HepG2 (cell line): ENCODE results near the gene WDR82. TPM values are rescaled to one million over a fixed set of nuclear protein-coding genes. Genes with fewer than 3 reads are reported as not detected.

ENCODE experiments used
- ARNT ChIP-seq: fragments of 450-650 bp; IDR thresholded peaks from 2 replicates; pipeline ENCODE4 v1.6.1; 2017
- ATAD3A ChIP-seq: sonication (generic); formaldehyde crosslinking; IDR thresholded peaks from 2 replicates; pipeline ENCODE4 v1.4.0; 2020; ENCODE audit warnings: missing genetic modification reagents
- GATAD1 ChIP-seq: IDR thresholded peaks from 2 replicates; pipeline ENCODE4 v1.6.1; 2016; ENCODE audit warnings: missing genetic modification reagents, missing compliant biosample characterization
- HOXA3 ChIP-seq: sonication (generic); formaldehyde crosslinking; IDR thresholded peaks from 2 replicates; pipeline ENCODE4 v1.5.0; 2020; ENCODE audit warnings: missing genetic modification reagents
- KMT2B ChIP-seq: IDR thresholded peaks from 2 replicates; pipeline ENCODE4 v1.6.1; 2016; ENCODE audit warnings: missing genetic modification reagents, missing compliant biosample characterization
- MED13 ChIP-seq: sonication (generic); formaldehyde crosslinking; IDR thresholded peaks from 2 replicates; pipeline ENCODE4 v1.5.0; 2020; ENCODE audit warnings: missing genetic modification reagents
- MIER2 ChIP-seq: IDR thresholded peaks from 2 replicates; pipeline ENCODE4 v1.6.1; 2016; ENCODE audit warnings: missing biosample characterization, missing genetic modification reagents
- MIXL1 ChIP-seq: IDR thresholded peaks from 2 replicates; pipeline ENCODE4 v1.6.1; 2016
- NFE2L2 ChIP-seq: fragments of 150-350 bp; IDR thresholded peaks from 2 replicates; pipeline ENCODE4 v1.6.1; 2014; ENCODE audit warnings: low read length
- NKX3-1 ChIP-seq: sonication (generic); formaldehyde crosslinking; IDR thresholded peaks from 2 replicates; pipeline ENCODE4 v1.5.0; 2020; ENCODE audit warnings: missing genetic modification reagents
- RBFOX2 ChIP-seq: fragments of 200-400 bp; formaldehyde crosslinking; IDR thresholded peaks from 2 replicates; pipeline ENCODE4 v1.6.1; 2017; ENCODE audit warnings: low read depth, mild to moderate bottlenecking, low read length
- SNAI1 ChIP-seq: sonication (generic); formaldehyde crosslinking; IDR thresholded peaks from 2 replicates; pipeline ENCODE4 v1.5.0; 2020; ENCODE audit warnings: mild to moderate bottlenecking, missing genetic modification reagents, borderline replicate concordance
- STAG1 ChIP-seq: sonication (generic); formaldehyde crosslinking; IDR thresholded peaks from 2 replicates; pipeline ENCODE4 v1.4.0; 2020; ENCODE audit warnings: missing genetic modification reagents
- TCF7 ChIP-seq: sonication (generic); IDR thresholded peaks from 2 replicates; pipeline ENCODE4 v1.6.1; 2016; ENCODE audit warnings: antibody characterized with exemption, low read depth
- TEF ChIP-seq: sonication (generic); formaldehyde crosslinking; IDR thresholded peaks from 2 replicates; pipeline ENCODE4 v1.5.0; 2020; ENCODE audit warnings: missing genetic modification reagents
- TGIF2 ChIP-seq: IDR thresholded peaks from 2 replicates; pipeline ENCODE4 v1.6.1; 2016; ENCODE audit warnings: control low read depth, missing compliant biosample characterization
- ZBTB38 ChIP-seq: sonication (generic); formaldehyde crosslinking; IDR thresholded peaks from 2 replicates; pipeline ENCODE4 v1.5.1; 2020; ENCODE audit warnings: mild to moderate bottlenecking, missing genetic modification reagents
- ZFX ChIP-seq: sonication (generic); formaldehyde crosslinking; IDR thresholded peaks from 2 replicates; pipeline ENCODE4 v1.4.0; 2020; ENCODE audit warnings: mild to moderate bottlenecking, low read depth, missing genetic modification reagents, moderate library complexity
- ZNF18 ChIP-seq: sonication (generic); formaldehyde crosslinking; IDR thresholded peaks from 2 replicates; pipeline ENCODE4 v1.8.0; 2022; ENCODE audit warnings: mild to moderate bottlenecking, missing genetic modification reagents; ENCODE audit not compliant: insufficient replicate concordance
- ZNF224 ChIP-seq: sonication (generic); formaldehyde crosslinking; IDR thresholded peaks from 2 replicates; pipeline ENCODE4 v1.5.0; 2020; ENCODE audit warnings: mild to moderate bottlenecking, missing genetic modification reagents
- ZNF30 ChIP-seq: sonication (generic); formaldehyde crosslinking; IDR thresholded peaks from 2 replicates; pipeline ENCODE4 v1.5.0; 2020; ENCODE audit warnings: mild to moderate bottlenecking, missing genetic modification reagents
- ZNF503 ChIP-seq: sonication (generic); formaldehyde crosslinking; IDR thresholded peaks from 2 replicates; pipeline ENCODE4 v1.4.0; 2020; ENCODE audit warnings: missing genetic modification reagents
- ZNF605 ChIP-seq: sonication (generic); formaldehyde crosslinking; IDR thresholded peaks from 2 replicates; pipeline ENCODE4 v1.8.0; 2022; ENCODE audit warnings: mild to moderate bottlenecking, missing genetic modification reagents
- ZNF7 ChIP-seq: IDR thresholded peaks from 2 replicates; pipeline ENCODE4 v1.6.1; 2016; ENCODE audit warnings: missing biosample characterization, missing genetic modification reagents
- ZSCAN29 ChIP-seq: sonication (generic); formaldehyde crosslinking; conservative IDR thresholded peaks from 2 replicates; pipeline ENCODE4 v1.4.0; 2020; ENCODE audit warnings: mild to moderate bottlenecking, missing genetic modification reagents
- polyA plus RNA-seq, 8 experiments: library from polyadenylated mRNA; depleted of rRNA in 3 of 8; stranded (reverse) in 7 of 8; unstranded in 1 of 8; fragments of >200 nt; fragmentation: Illumina TruSeq in 4 of 8; extraction: Trizol in 4 of 8; gene quantifications; 2 replicates each; pipeline versions ENCODE4 v1.2.1 to v1.2.3, GENCODE V29; 2011 to 2016; ENCODE audit warnings: low read depth in 4 of 8, missing spikeins in 1 of 8, mixed read lengths in 1 of 8; ENCODE audit not compliant: insufficient read depth in 1 of 8
- total RNA-seq, 5 experiments: library from RNA; depleted of rRNA; stranded (reverse); fragments of >200 nt; fragmentation: Illumina TruSeq; extraction: Trizol; gene quantifications; 2 replicates each; pipeline ENCODE4 v1.2.3, GENCODE V29; 2016; ENCODE audit warnings: low read depth in 1 of 5
- TF ChIP-seq, protein P1 (sequence below): sonication (generic); formaldehyde crosslinking; IDR thresholded peaks from 2 replicates; pipeline ENCODE4 v1.5.0; 2020; ENCODE audit warnings: missing genetic modification reagents
- TF ChIP-seq, protein P2 (sequence below): IDR thresholded peaks from 2 replicates; pipeline ENCODE4 v1.6.1; 2016

Gene WDR82
- total and polyA plus RNA-seq, 2 of the 13 experiments (the other 11 are each of a cell fraction or from before 2014, with no cell fraction given) = 39.1 to 59.5 TPM

- TF ChIP-seq ZNF18 (CRISPR knock-in tag) = no peak
- peak; percentile 79; the same call in 1 of the 2 replicates for TF ChIP-seq ZNF605 (CRISPR knock-in tag)
- TF ChIP-seq RBFOX2 = peak; percentile 96
- 0 out of 2 replicates have a peak, but pooled peaks have one; percentile 31 for TF ChIP-seq TGIF2 (CRISPR knock-in tag)
- no peak for TF ChIP-seq ARNT
- peak; percentile 65; the same call in 1 of the 2 replicates for TF ChIP-seq HOXA3
- no peak for TF ChIP-seq NFE2L2
- no peak for TF ChIP-seq ZNF7 (CRISPR knock-in tag)
- TF ChIP-seq ATAD3A (CRISPR knock-in tag) = no peak
- TF ChIP-seq ZNF224 (CRISPR knock-in tag) = 0 out of 2 replicates have a peak, but pooled peaks have one; percentile 52
- TF ChIP-seq SNAI1 = 0 out of 2 replicates have a peak, but pooled peaks have one; percentile 53
- TF ChIP-seq TEF (CRISPR knock-in tag) = no peak
- TF ChIP-seq GATAD1 = peak; percentile 27; the same call in 1 of the 2 replicates
- peak; percentile 51 for TF ChIP-seq KMT2B (CRISPR knock-in tag)
- peak; percentile 15; the same call in 1 of the 2 replicates for TF ChIP-seq MIXL1 (CRISPR knock-in tag)
- TF ChIP-seq ZNF30 (CRISPR knock-in tag) = no peak
- no peak for TF ChIP-seq MED13 (CRISPR knock-in tag)
- peak; percentile 66; the same call in 1 of the 2 replicates for TF ChIP-seq NKX3-1 (CRISPR knock-in tag)
- TF ChIP-seq MIER2 (CRISPR knock-in tag) = no peak
- TF ChIP-seq, protein P1, sequence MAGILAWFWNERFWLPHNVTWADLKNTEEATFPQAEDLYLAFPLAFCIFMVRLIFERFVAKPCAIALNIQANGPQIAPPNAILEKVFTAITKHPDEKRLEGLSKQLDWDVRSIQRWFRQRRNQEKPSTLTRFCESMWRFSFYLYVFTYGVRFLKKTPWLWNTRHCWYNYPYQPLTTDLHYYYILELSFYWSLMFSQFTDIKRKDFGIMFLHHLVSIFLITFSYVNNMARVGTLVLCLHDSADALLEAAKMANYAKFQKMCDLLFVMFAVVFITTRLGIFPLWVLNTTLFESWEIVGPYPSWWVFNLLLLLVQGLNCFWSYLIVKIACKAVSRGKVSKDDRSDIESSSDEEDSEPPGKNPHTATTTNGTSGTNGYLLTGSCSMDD (CRISPR knock-in tag) = no peak
- no peak; the same call in 1 of the 2 replicates for TF ChIP-seq ZNF503 (CRISPR knock-in tag)
- TF ChIP-seq STAG1 = peak; percentile 13
- peak; percentile 92 for TF ChIP-seq ZFX (CRISPR knock-in tag)
- no peak for TF ChIP-seq ZSCAN29 (CRISPR knock-in tag)
- TF ChIP-seq, protein P2, sequence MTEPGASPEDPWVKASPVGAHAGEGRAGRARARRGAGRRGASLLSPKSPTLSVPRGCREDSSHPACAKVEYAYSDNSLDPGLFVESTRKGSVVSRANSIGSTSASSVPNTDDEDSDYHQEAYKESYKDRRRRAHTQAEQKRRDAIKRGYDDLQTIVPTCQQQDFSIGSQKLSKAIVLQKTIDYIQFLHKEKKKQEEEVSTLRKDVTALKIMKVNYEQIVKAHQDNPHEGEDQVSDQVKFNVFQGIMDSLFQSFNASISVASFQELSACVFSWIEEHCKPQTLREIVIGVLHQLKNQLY = no peak
- TF ChIP-seq ZBTB38 = peak; percentile 53
- TF ChIP-seq TCF7 = no peak
Observed at GRCh38 chr3:52238761-52239701, 39.4 kb downstream of the WDR82 start, which contains the start of gene TWF2 (continued).
